ENCODE results near the gene HHEX.

GRCh38 chr10:92697663-92698511 is 8.1 kb downstream of the HHEX start:
- no peak for TF ChIP-seq CTCF (IDR thresholded peaks at IDR 0.05; ENCODE audit: low read depth, low read length)
- no peak for TF ChIP-seq EZH2phosphoT487 (IDR thresholded peaks at IDR 0.05; ENCODE audit: low read depth)

Measured in OCI-LY3 (cell line).